Gastrocnemius medialis (tissue), 4 donors: ENCODE data around the gene CST5.

ENCODE experiments used
- CTCF ChIP-seq, 5 experiments: fragments of 450-650 bp in 3 of 5; fragments of 200-600 bp in 2 of 5; sonication (generic) in 2 of 5; IDR thresholded peaks in 4 of 5; conservative IDR thresholded peaks in 1 of 5; 1 replicate in 4 of 5; 2 replicates in 1 of 5; pipeline ENCODE4 v1.5.1; 2016 to 2019; ENCODE audit warnings: antibody characterized with exemption in 5 of 5, mild to moderate bottlenecking in 3 of 5, moderate library complexity in 3 of 5
- POLR2A ChIP-seq, 2 donors: fragments of 450-650 bp; IDR thresholded peaks; one replicate each; pipeline ENCODE4 v1.6.1; 2017; ENCODE audit warnings: antibody characterized with exemption in 2 of 2, mild to moderate bottlenecking in 2 of 2, moderate library complexity in 2 of 2

- TF ChIP-seq POLR2A (IDR thresholded peaks at IDR 0.05), result no peak
- no peak for TF ChIP-seq CTCF (IDR thresholded peaks at IDR 0.05 in 4 of 5, conservative IDR thresholded peaks at IDR 0.05 in 1 of 5)
Observed at GRCh38 chr20:23856736-23857135, 22.8 kb downstream of the CST5 start.
